IPS DF 4.7 (cell line): ENCODE results near the gene MYADML2.

Experiments used
- DNase-seq: peaks from one replicate; pipeline ENCODE4 v3.0.0-alpha.2; 2013; ENCODE audit warnings: low spot score; ENCODE audit errors: extremely low read depth

Gene MYADML2

GRCh38 chr17:81940538-81941483, 6.2 kb downstream of the MYADML2 start:
- DNase-seq: no peak

- DNase-seq: no peak
Observed at GRCh38 chr17:81939881-81940385, 7.1 kb downstream of the MYADML2 start.

- no peak for DNase-seq
Observed at GRCh38 chr17:81939218-81939617, 7.8 kb downstream of the MYADML2 start.

- DNase-seq: no peak
Observed at GRCh38 chr17:81935709-81936084, 11.3 kb downstream of the MYADML2 start.

GRCh38 chr17:81934850-81935708, 12.0 kb downstream of the MYADML2 start:
- DNase-seq: no peak

GRCh38 chr17:81934098-81934757, 12.8 kb downstream of the MYADML2 start:
- DNase-seq: no peak

GRCh38 chr17:81933178-81933699, 13.8 kb downstream of the MYADML2 start:
- DNase-seq: no peak

- no peak for DNase-seq
Observed at GRCh38 chr17:81932333-81932983, 14.6 kb downstream of the MYADML2 start.

- no peak for DNase-seq
Observed at GRCh38 chr17:81931557-81932332, 15.3 kb downstream of the MYADML2 start.

- DNase-seq: no peak
Observed at GRCh38 chr17:81931189-81931556, 15.9 kb downstream of the MYADML2 start.

- DNase-seq: no peak
Observed at GRCh38 chr17:81930142-81931125, 16.6 kb downstream of the MYADML2 start.

GRCh38 chr17:81929253-81930141, 17.5 kb downstream of the MYADML2 start:
- no peak for DNase-seq

GRCh38 chr17:81928544-81929252, 18.3 kb downstream of the MYADML2 start:
- no peak for DNase-seq

- no peak for DNase-seq
Observed at GRCh38 chr17:81927653-81928543, 19.1 kb downstream of the MYADML2 start, which contains the start of gene MAFG. Gene MAFG (minus strand): TSS chr17:81927735. CDS start chr17:81923185, 4,550 bp downstream.

GRCh38 chr17:81927152-81927652, 19.8 kb downstream of the MYADML2 start:
- DNase-seq: no peak
